ENCODE data around the gene C7orf25. TPM values are rescaled to one million over a fixed set of nuclear protein-coding genes. Genes with fewer than 3 reads are reported as not detected.

The C7orf25 gene
- total and polyA plus RNA-seq, 10 of the 15 experiments (the other 5 are each of a cell fraction or from before 2014, with no cell fraction given) = 0.63 to 3.2 (median 1.7) TPM

GRCh38 chr7:42931834-42932651 is 20.2 kb upstream of the C7orf25 start, which contains the start of the genes MRPL32 and PSMA2:
Gene MRPL32, plus strand, starts transcription at chr7:42932376. Its CDS starts 11 bp downstream, at chr7:42932387.
Gene PSMA2, minus strand, starts transcription at chr7:42932174. Its CDS starts 16 bp downstream, at chr7:42932158.
- intact Hi-C loops (cut with micrococcal nuclease; ENCODE audit: unreplicated experiment) (loop anchor here (2.0 to 10.0 kb wide), 3 partner anchors 19 to 793 kb away; partner anchors contain the start of genes C7orf25 and COA1), in situ Hi-C loops (cut with MboI) (loop anchor here (10.0 kb wide), 3 partner anchors 643 to 903 kb away; partner anchors contain the start of gene COA1)
- no peaks in the 10 kb centered on the region for H3K27me3 ChIP-seq (replicated peaks in 1 of 2; ENCODE audit: control insufficient read depth in 2 of 2, insufficient read depth in 2 of 2, low read length in 1 of 2)
- CTCF ChIA-PET = interaction anchor here (0.7 to 4.9 kb wide), 15 partner anchors 8 to 994 kb away, joined by 3 to 33 read pairs (median 4); partner anchors contain the start of genes C7orf25 and STK17A
- peak within 1 kb of the TSS; percentile 63 for H2AFZ ChIP-seq (ENCODE audit: control insufficient read depth, low read depth, low read length)
- POLR2A ChIA-PET = interaction anchor here (0.6 to 6.1 kb wide), 13 partner anchors 10 to 907 kb away, joined by 3 to 50 read pairs (median 4); partner anchors contain the start of genes C7orf25 and STK17A
- peaks cover 15% of the 10 kb centered on the region; the same call in 1 of the 2 replicates for H3K4me1 ChIP-seq (ENCODE audit: control insufficient read depth, insufficient read depth, low read length)
- SMC1A ChIA-PET (ENCODE audit: uncharacterized antibody, unreplicated experiment) = interaction anchor here (0.6 to 5.8 kb wide), 21 partner anchors 8 to 1050 kb away, joined by 3 to 42 read pairs (median 3); partner anchors contain the start of genes C7orf25 and STK17A
- peaks cover 5% of the 10 kb centered on the region for H4K20me1 ChIP-seq (ENCODE audit: control insufficient read depth, insufficient read depth)
- 0 out of 4 replicates have a peak, but pooled peaks cover 0 to 15% of the 10 kb centered on the region in 2 experiments for H3K36me3 ChIP-seq (ENCODE audit: control insufficient read depth in 2 of 2, insufficient read depth in 2 of 2, low read length in 1 of 2)
- H3K9ac ChIP-seq (ENCODE audit: control insufficient read depth, insufficient read depth, low read length) = peak within 1 kb of the TSS; percentile 88
- ATAC-seq (peak; percentile 97), DNase-seq (ENCODE audit: low read depth, low spot score) (peak; percentile 95), FAIRE-seq (peak; percentile 84)
- RAD21 ChIA-PET (ENCODE audit: unreplicated experiment) = interaction anchor here (0.6 to 4.7 kb wide), 16 partner anchors 7 to 991 kb away, joined by 3 to 20 read pairs (median 3); no protein-coding TSS in a partner anchor
- H3K27ac ChIP-seq (ENCODE audit: control insufficient read depth, insufficient read depth) = peak within 1 kb of the TSS; percentile 86
- H3K79me2 ChIP-seq (ENCODE audit: control insufficient read depth, insufficient read depth, low read length) = peaks cover 87% of the 10 kb centered on the region
- peak within 1 kb of the TSS; percentile 94 for H3K4me3 ChIP-seq
- under 1% methylated on average over 56 of the region's 56 CpGs for WGBS (ENCODE audit: insufficient coverage, insufficient replicate concordance, low lambda C conversion rate, missing lambda C conversion rate)
- TSS peak; percentile 77 for BruUV-seq (replicated peaks)
- H3K4me2 ChIP-seq (ENCODE audit: control insufficient read depth, insufficient read depth) = peak within 1 kb of the TSS; percentile 92
- H3K9me3 ChIP-seq (replicated peaks; ENCODE audit: control insufficient read depth, insufficient read depth, low read length) = no peaks in the 10 kb centered on the region
- no peak for TF ChIP-seq NR2C2 (IDR thresholded peaks at IDR 0.05; ENCODE audit: borderline replicate concordance, control insufficient read depth, insufficient read length, low read depth)
- TF ChIP-seq SMC3 (IDR thresholded peaks at IDR 0.05; ENCODE audit: borderline replicate concordance, low read length) = no peak
- TF ChIP-seq USF1 (IDR thresholded peaks at IDR 0.05; ENCODE audit: borderline replicate concordance, extremely low read length, insufficient read depth, low read depth, low read length) = no peak
- TF ChIP-seq MTA3 (IDR thresholded peaks at IDR 0.05; ENCODE audit: borderline replicate concordance, low read length) = no peak
- TF ChIP-seq NFXL1 (IDR thresholded peaks at IDR 0.05; ENCODE audit: borderline replicate concordance) = no peak
- TF ChIP-seq ZNF622 (IDR thresholded peaks at IDR 0.05) = no peak
- TF ChIP-seq EGR1 (IDR thresholded peaks at IDR 0.05; ENCODE audit: borderline replicate concordance in 1 of 2, low read depth in 2 of 2, low read length in 2 of 2) = no peak
- peak; percentile 77; the same call in 1 of the 2 replicates for TF ChIP-seq ZNF207 (IDR thresholded peaks at IDR 0.05; ENCODE audit: borderline replicate concordance)
- TF ChIP-seq SIN3A (IDR thresholded peaks at IDR 0.05; ENCODE audit: low read depth, low read length) = peak; percentile 59; the same call in 1 of the 2 replicates
- peak; percentile 79 for TF ChIP-seq RUNX3 (IDR thresholded peaks at IDR 0.05; ENCODE audit: low read length)
- TF ChIP-seq BMI1 (IDR thresholded peaks at IDR 0.05; ENCODE audit: borderline replicate concordance) = no peak
- peak; percentile 36 for TF ChIP-seq KLF5 (IDR thresholded peaks at IDR 0.05; ENCODE audit: partially characterized antibody)
- no peak for TF ChIP-seq CUX1 (IDR thresholded peaks at IDR 0.05; ENCODE audit: insufficient replicate concordance, low read depth, low read length)
- no peak for TF ChIP-seq SRF (IDR thresholded peaks at IDR 0.05; ENCODE audit: low read depth in 2 of 2, low read length in 2 of 2)

Data from GM12878 (cell line).